ENCODE results near the gene SRGAP3.

SRGAP3 gene

DNA sequence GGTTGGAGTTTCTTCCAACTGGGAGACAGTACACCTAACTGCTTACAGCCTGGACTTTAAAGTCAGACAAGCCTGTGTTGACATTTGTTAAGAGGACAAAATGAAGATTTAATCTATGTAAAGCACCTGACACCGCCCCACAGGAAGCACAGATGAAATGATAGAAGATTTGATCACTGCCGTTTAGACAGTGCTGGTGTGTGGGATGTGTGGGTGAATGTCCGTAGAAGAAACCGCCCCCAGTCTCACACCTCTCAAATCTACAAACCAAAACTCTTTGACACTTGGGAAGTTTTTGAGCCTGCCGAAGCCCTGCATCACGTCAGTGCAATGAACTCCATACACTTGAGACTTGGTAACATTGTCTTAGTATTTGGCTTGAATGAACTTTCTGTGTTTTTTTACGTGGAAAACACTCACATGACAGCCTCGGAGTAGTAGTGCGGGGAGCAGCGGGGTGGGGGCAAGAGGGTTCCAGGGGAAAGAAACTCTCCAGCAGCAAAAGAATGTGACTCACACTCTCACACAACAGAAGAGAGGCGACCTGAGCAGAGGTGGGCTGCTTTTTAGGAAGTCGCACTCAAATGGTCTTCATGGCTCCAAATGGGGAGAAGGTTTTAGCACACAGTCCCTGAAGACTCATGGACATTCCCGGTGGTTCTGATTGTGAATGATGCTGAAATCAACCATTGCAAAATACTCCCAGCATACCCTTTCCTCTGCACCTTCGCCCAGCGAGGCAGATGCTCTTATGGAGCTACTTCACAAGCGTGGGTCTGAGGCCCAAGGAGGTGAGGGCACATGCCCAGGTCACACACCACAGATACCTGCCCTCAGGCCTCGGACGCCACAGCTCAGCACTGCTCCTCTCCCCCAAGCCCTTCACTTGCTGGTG is 79.2 kb downstream of the SRGAP3 start:
- H3K27ac ChIP-seq = no peak overlapping the region

GRCh38 chr3:9169326-9169725 is 80.1 kb downstream of the SRGAP3 start:
- no peak for TF ChIP-seq ZFX (IDR thresholded peaks at IDR 0.05; ENCODE audit: borderline replicate concordance)
- TF ChIP-seq, protein P1, sequence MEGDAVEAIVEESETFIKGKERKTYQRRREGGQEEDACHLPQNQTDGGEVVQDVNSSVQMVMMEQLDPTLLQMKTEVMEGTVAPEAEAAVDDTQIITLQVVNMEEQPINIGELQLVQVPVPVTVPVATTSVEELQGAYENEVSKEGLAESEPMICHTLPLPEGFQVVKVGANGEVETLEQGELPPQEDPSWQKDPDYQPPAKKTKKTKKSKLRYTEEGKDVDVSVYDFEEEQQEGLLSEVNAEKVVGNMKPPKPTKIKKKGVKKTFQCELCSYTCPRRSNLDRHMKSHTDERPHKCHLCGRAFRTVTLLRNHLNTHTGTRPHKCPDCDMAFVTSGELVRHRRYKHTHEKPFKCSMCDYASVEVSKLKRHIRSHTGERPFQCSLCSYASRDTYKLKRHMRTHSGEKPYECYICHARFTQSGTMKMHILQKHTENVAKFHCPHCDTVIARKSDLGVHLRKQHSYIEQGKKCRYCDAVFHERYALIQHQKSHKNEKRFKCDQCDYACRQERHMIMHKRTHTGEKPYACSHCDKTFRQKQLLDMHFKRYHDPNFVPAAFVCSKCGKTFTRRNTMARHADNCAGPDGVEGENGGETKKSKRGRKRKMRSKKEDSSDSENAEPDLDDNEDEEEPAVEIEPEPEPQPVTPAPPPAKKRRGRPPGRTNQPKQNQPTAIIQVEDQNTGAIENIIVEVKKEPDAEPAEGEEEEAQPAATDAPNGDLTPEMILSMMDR (IDR thresholded peaks at IDR 0.05) = no peak
- no peak overlapping the region for H3K27ac ChIP-seq

More for the DNA sequence above, 79.2 kb downstream of the SRGAP3 start:
- no peak for TF ChIP-seq ZFX (IDR thresholded peaks at IDR 0.05; ENCODE audit: borderline replicate concordance)
- TF ChIP-seq, protein P1 (IDR thresholded peaks at IDR 0.05) = no peak

GRCh38 chr3:9168241-9168741 is 81.2 kb downstream of the SRGAP3 start:
- TF ChIP-seq ZFX (IDR thresholded peaks at IDR 0.05; ENCODE audit: borderline replicate concordance) = no peak
- TF ChIP-seq, protein P1 (IDR thresholded peaks at IDR 0.05) = no peak
- no peak overlapping the region for H3K27ac ChIP-seq

DNA sequence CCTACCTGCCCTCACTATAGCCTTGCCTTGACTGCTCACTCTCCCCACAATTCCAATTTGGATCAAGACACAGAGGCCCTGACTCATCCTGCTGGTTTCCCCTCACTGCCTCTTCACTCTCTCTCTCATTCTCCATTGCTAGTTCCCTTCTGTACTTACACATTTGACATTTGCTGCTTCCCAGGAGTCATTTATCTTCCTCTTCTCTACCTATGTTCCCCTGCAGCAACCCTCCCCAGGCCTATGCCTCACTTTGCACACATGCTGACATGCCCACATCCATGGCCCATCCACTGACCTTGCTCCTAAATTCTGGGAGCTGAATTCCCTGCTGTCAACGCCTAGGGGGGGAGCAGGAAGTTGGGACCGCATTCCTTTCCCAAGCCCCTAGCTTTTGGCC is 82.2 kb downstream of the SRGAP3 start:
- H3K27ac ChIP-seq = no peak overlapping the region
- TF ChIP-seq ZFX (IDR thresholded peaks at IDR 0.05; ENCODE audit: borderline replicate concordance) = no peak

DNA sequence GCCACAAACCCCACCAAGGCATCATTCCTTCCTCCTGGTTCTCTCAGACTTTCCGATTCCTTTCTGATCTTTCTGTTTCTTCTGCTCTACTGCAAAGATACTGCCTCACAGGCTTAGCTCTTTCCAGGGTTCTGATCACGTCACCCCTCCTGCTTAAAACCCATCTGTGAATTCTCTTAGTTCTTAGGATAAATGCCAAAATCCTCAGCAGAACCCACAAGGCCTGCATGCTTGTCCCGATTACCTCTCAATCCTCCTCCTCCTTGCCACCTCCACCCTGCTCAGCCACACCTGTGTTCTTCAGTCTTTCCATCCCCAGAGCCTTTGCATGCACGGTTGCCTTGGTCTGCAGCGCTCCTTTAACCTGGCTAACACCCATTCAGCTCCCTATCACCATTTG is 84.0 kb downstream of the SRGAP3 start:
- TF ChIP-seq ZFX (IDR thresholded peaks at IDR 0.05; ENCODE audit: borderline replicate concordance) = no peak
- TF ChIP-seq, protein P1 (IDR thresholded peaks at IDR 0.05) = no peak

GRCh38 chr3:9163289-9163688 is 86.2 kb downstream of the SRGAP3 start:
- no peak overlapping the region for H3K27ac ChIP-seq
- TF ChIP-seq, protein P1 (IDR thresholded peaks at IDR 0.05) = no peak
- TF ChIP-seq ZFX (IDR thresholded peaks at IDR 0.05; ENCODE audit: borderline replicate concordance) = no peak

More for the DNA sequence above, 84.0 kb downstream of the SRGAP3 start:
- no peak overlapping the region for H3K27ac ChIP-seq

DNA sequence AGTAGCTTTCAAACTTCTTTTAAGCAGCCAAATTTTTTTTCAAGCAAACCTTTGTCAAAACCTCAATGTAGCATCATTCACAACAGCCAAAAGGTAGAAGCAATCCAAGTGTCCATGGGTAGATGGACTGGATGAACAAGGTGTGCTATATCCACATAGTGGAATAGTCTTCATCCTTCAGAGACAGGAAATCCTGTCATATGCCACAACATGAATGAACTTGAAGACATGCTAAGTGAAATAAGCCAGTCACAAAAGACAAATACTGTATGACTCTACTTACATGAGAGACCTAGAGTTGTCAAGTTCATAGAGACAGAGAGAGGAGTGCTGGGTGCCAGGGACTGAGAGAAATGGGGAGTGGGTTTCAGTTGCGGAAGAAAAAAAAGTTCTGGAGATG is 87.6 kb downstream of the SRGAP3 start:
- TF ChIP-seq, protein P1 (IDR thresholded peaks at IDR 0.05) = no peak
- no peak for TF ChIP-seq ZFX (IDR thresholded peaks at IDR 0.05; ENCODE audit: borderline replicate concordance)

More for the DNA sequence above, 87.6 kb downstream of the SRGAP3 start:
- H3K27ac ChIP-seq = no peak overlapping the region
